GM12872 (cell line): ENCODE measurements around the gene EPYC.

ENCODE experiments used
- CTCF ChIP-seq: IDR thresholded peaks from 3 replicates; pipeline ENCODE4 v1.5.1; 2011; ENCODE audit warnings: low read depth, mild to moderate bottlenecking, low read length, moderate library complexity; ENCODE audit not compliant: insufficient read depth

The EPYC gene

GRCh38 chr12:90922145-90922627 is 82.6 kb downstream of the EPYC start:
- no peak for TF ChIP-seq CTCF

DNA sequence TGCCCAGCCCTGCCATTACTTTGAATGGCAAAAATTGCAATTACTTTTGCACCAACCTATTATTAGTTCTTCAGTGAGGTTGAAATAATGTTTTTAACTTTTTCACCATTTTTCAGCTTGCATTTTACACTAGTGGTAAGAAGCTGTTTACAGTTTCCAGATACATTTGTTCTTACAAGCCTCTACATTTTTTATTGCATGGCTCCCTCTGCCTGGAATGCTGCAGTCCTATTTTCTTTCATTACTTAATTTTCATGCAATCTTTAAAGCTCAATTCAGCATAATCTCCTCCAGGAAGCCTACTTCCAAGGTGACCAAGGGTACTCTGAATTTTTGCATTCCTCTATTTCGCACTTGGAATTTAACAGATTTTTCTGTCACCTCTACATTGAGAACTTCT is 83.2 kb downstream of the EPYC start:
- no peak for TF ChIP-seq CTCF

GRCh38 chr12:90920222-90920621 is 84.5 kb downstream of the EPYC start:
- no peak for TF ChIP-seq CTCF

- TF ChIP-seq CTCF: no peak
Measured at GRCh38 chr12:90917431-90917830, 87.3 kb downstream of the EPYC start.

GRCh38 chr12:90916516-90916915 is 88.3 kb downstream of the EPYC start:
- no peak for TF ChIP-seq CTCF

- no peak for TF ChIP-seq CTCF
Measured at GRCh38 chr12:90915353-90915752, 89.4 kb downstream of the EPYC start.
